DMS153 treated with DMSO at 0.1 percent for 48 hours (cell line): ENCODE results near the gene GPAT3.
"Not testable (repeated sequence)": the region's sequence is repeated elsewhere in the genome, so short reads cannot be mapped to it uniquely, and the experiment has no call there.

Source experiments
- DNase-seq: peaks from one replicate; lab custom pipeline; 2025; ENCODE audit not compliant: unreplicated experiment; lab: John Stamatoyannopoulos, UW

Gene GPAT3

GRCh38 chr4:83535520-83536361, at the start of gene GPAT3:
TSS of gene GPAT3 (plus strand) at chr4:83536108. CDS start at chr4:83536623, 515 bp downstream.
- peak; percentile 45 for DNase-seq

GRCh38 chr4:83486457-83487129, 49.3 kb upstream of the GPAT3 start:
- no peak for DNase-seq

- no peak for DNase-seq
Observed at GRCh38 chr4:83489711-83490326, 46.1 kb upstream of the GPAT3 start.

GRCh38 chr4:83490876-83491450, 44.9 kb upstream of the GPAT3 start:
- no peak for DNase-seq

DNA sequence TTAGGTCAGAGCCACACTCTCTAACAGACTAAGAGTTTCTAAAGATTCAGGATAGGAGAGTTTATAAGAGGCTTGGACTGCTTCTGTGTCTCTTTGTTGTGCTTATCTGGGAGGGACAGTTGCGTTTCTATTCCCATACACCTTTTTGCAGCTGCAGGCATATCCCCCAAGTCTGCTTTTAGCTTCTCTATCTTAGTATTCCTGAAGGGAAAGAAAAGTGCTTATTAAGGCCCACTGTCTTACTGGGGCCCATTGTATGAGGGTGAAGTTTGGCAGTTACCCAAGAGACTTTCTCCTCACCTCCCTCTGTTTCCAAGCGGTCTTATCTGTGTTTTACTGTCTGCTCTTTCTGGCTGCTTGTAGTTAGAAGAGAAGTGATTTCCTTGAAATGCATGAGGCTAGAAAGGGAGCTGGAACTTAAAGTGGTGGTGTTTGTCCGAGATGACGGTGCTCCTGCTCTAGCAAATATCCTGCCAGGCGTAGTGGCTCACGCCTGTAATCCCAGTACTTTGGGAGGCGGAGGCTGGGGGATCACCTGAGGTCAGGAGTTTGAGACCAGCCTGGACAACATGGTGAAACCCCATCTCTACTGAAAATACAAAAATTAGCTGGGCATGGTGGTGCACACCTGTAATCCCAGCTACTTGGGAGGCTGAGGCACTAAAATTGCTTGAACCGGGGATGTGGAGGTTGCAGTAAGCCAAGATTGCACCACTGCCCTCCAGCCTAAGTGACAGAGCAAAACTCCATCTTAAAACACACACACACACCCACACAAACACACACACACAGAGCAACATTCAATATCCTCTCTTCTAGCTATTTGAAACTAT, 39.6 kb upstream of the GPAT3 start:
- not testable (repeated sequence) for DNase-seq

- DNase-seq: no peak
Observed at GRCh38 chr4:83498187-83498586, 37.7 kb upstream of the GPAT3 start.

DNA sequence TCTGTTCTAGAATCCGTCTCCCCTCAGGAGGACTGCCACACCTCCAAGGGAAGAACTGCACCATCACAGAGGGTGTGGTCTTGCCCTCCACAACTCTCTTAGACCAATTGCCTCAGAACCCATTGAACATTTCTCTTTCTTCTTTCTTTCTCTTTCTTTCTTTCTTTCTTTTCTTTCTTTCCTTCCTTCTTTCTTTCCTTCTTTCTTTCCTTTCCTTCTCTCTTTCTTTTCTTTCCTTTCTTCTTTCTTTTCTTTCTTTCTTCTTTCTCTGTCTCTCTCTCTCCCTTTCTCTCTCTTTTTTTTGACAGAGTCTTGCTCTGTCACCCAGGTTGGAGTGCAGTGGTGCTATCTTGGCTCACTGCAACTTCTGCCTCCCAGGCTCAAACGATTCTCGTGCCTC, 34.2 kb upstream of the GPAT3 start:
- not testable (repeated sequence) for DNase-seq

- no peak for DNase-seq
Observed at GRCh38 chr4:83503974-83504373, 31.9 kb upstream of the GPAT3 start.

DNA sequence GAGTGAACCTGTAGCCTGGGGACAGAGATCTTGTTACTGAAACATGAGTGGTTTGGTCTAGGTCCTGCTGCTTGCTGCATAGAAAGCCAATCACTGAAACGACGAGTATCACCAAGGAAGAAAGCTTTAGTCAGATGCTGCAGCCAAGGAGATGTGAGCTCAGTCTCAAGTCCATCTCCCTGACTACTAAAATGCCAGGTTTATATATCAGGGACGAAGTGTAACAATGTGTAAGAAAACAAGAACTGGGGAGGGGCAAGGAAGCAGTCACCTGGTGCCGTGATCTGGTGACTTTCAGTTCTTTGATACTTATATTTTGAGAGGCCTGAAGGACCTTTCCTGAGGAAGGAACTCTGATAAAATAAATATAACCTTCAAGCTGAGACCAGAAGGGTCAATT, 31.4 kb upstream of the GPAT3 start:
- no peak for DNase-seq

- no peak for DNase-seq
Observed at GRCh38 chr4:83504996-83505395, 30.9 kb upstream of the GPAT3 start.

DNA sequence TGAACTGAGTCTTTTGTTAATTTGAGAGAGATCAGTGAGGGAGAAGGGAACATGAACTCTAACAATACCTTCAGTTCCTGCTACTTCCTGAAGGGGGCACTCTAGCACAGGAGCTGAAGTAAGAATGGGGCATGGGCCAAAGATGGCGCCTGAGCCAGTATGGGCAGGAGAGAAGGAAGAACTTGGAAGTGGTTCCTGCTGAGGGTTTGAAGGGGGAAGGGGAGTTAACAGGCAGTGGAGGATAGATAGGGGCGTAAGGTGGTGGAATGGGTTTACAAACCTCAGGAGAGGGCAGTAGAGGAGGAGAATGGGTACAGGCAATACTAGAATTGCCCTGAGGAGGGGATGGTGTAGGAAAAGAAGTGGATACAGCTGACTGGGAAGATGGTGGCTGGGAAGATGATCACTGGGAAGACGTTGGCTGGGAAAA, 26.7 kb upstream of the GPAT3 start:
- DNase-seq: peak; percentile 22

- DNase-seq: no peak
Observed at GRCh38 chr4:83510442-83510841, 25.5 kb upstream of the GPAT3 start.

- no peak for DNase-seq
Observed at GRCh38 chr4:83516042-83516772, 19.7 kb upstream of the GPAT3 start.

DNA sequence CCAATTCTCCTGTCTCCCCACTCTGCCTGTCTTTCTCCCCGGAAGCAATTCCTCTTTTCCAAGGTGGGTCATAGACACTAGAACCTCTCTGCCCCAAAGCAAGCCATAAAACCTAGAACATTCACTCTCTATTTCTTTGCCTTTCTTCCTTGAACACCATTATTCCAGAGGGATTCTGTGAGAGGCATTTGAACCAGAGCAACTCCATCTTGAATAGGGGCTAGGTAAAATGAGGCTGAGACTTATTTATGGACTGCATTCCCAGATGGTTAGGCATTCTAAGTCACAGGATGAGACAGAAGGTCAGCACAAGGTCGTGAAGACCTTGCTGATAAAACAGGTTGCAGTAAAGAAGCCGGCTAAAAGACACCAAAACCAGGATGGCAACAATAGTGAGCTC, 13.7 kb upstream of the GPAT3 start:
- DNase-seq: no peak

DNA sequence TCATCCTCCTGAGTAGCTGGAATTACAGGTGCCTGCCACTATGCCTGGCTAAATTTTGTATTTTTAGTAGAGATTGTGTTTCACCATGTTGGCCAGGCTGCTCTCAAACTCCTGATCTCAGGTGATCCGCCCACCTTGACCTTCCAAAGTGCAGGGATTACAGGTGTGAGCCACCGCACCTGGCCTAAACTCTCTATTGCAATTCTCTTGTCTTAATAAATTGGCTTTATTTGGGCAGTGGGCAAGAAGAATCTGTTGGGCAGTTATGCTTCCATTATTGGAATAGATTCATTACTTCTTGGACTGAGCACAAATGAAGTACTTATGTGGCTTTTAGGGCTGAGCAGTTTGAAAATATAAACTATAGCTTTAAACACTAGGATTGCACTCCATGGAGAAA, 8.2 kb upstream of the GPAT3 start:
- no peak for DNase-seq

- DNase-seq: no peak
Observed at GRCh38 chr4:83536362-83537272, 709 bp downstream of the GPAT3 start.

DNA sequence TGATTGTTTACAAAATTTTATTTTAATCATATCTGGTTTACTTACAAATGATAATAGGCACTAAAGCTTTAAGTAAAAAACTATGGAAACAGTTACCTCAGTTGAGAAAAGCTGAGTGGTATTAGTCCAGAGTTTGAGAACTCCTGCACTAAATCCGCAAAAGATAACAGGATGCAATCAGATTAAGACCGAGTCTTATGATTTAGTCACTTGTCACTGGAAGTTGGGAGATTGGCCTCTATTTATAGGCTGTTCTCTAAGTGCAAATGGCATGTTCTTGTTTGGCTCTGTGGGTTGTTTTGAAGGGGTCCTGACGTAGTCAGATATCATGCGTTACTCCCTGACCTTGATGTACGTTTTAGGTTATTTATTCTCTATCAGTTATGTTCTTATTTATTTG, 6.3 kb downstream of the GPAT3 start:
- no peak for DNase-seq

GRCh38 chr4:83546786-83547185, 10.9 kb downstream of the GPAT3 start:
- DNase-seq: no peak
